Lower leg skin (tissue), 4 donors: Measurements from ENCODE around the gene POLR1C. TPM values are rescaled to one million over a fixed set of nuclear protein-coding genes. Genes with fewer than 3 reads are reported as not detected.
"Not testable (repeated sequence)": the region's sequence is repeated elsewhere in the genome, so short reads cannot be mapped to it uniquely, and the experiment has no call there.

Experiments used
- DNase-seq, 2 donors: peaks; one replicate each; pipeline ENCODE4 v3.0.0-alpha.2; 2019; ENCODE audit warnings: low spot score in 2 of 2
- H3K4me3 ChIP-seq: fragments of 200-600 bp; sonication (generic); 2 replicates; pipeline ENCODE4 v1.5.1; 2017; ENCODE audit warnings: mild to moderate bottlenecking, low read depth; ENCODE audit not compliant: poor library complexity, severe bottlenecking
- CTCF ChIP-seq, 3 donors: fragments of 450-650 bp; IDR thresholded peaks; one replicate each; pipeline ENCODE4 v1.5.1; 2016; ENCODE audit warnings: antibody characterized with exemption in 3 of 3, mild to moderate bottlenecking in 3 of 3, moderate library complexity in 2 of 3
- POLR2A ChIP-seq, 2 donors: fragments of 450-650 bp; IDR thresholded peaks; one replicate each; pipeline ENCODE4 v1.6.1; 2016 to 2017; ENCODE audit warnings: antibody characterized with exemption in 2 of 2, mild to moderate bottlenecking in 1 of 2, moderate library complexity in 1 of 2
- WGBS, 2 donors: methylation state at CpG; one replicate each; pipeline ENCODE4 v1.1.5; 2018; 5-methylcytosine and 5-hydroxymethylcytosine counted together
- intact Hi-C: fragments of 100-400 bp; cut with DNase I; formaldehyde crosslinking; loops from one replicate; pipeline ENCODE4 v1.15.0; 2023; ENCODE audit warnings: low total_unique reads
- total RNA-seq, 4 donors: library from RNA; depleted of rRNA; stranded (reverse); fragments of >200 nt; gene quantifications; one replicate each; pipeline ENCODE4 v1.1.0, GENCODE V29; 2016

Gene POLR1C
- total RNA-seq, 4 donors from 2014 or later = 29.7 to 38.0 (median 32.4) TPM

- TF ChIP-seq POLR2A (IDR thresholded peaks at IDR 0.05) (no peak), CTCF (IDR thresholded peaks at IDR 0.05) (no peak)
- intact Hi-C loops = no loop called here
- no peak for DNase-seq
- 86 to 88% methylated on average over 3 of the region's 3 CpGs for WGBS, 2 donors
- H3K4me3 ChIP-seq = no peak overlapping the region
Observed at GRCh38 chr6:43547222-43547621, 30.3 kb downstream of the POLR1C start.

GRCh38 chr6:43557620-43558019, 40.7 kb downstream of the POLR1C start:
- WGBS, 2 donors = 96 to 99% methylated on average over 7 of the region's 7 CpGs
- intact Hi-C loops, DNase-seq, H3K4me3 ChIP-seq: not testable (repeated sequence)

GRCh38 chr6:43559328-43559727, 42.4 kb downstream of the POLR1C start:
- H3K4me3 ChIP-seq = no peak overlapping the region
- intact Hi-C loops = no loop called here
- TF ChIP-seq CTCF (IDR thresholded peaks at IDR 0.05) = no peak
- TF ChIP-seq POLR2A (IDR thresholded peaks at IDR 0.05) = no peak
- DNase-seq = no peak

GRCh38 chr6:43570876-43571441, 54.1 kb downstream of the POLR1C start:
- WGBS, 2 donors = 71 to 88% methylated on average over 5 of the region's 5 CpGs
- H3K4me3 ChIP-seq = no peak overlapping the region
- no peak for DNase-seq
- TF ChIP-seq POLR2A (IDR thresholded peaks at IDR 0.05) = no peak
- intact Hi-C loops = no loop called here

Other genes starting within 250 kb of the POLR1C start
- gene SLC22A7, start 218.8 kb upstream of the POLR1C start, total RNA-seq = not detected
- 1 to 10 TPM in 1 of 4 donors, under 1 TPM in 1, not detected in 2; 0.30 to 4.5 TPM for gene CRIP3, start 208.3 kb upstream of the POLR1C start, total RNA-seq
- gene ZNF318, start 147.4 kb upstream of the POLR1C start, total RNA-seq = 10 to 100 TPM in 3 of 4 donors, 1 to 10 TPM in 1; 9.6 to 22.9 (median 18.1) TPM
- 10 to 100 TPM in 3 of 4 donors, 1 to 10 TPM in 1; 9.4 to 17.9 (median 15.9) TPM for gene ABCC10, start 89.5 kb upstream of the POLR1C start, total RNA-seq
- gene DLK2, start 61.5 kb upstream of the POLR1C start, total RNA-seq = 10 to 100 TPM; 29.3 to 55.0 (median 39.4) TPM
- gene TJAP1, start 39.5 kb upstream of the POLR1C start, total RNA-seq = 10 to 100 TPM; 15.9 to 30.4 (median 23.8) TPM
- gene LRRC73, start 6.7 kb upstream of the POLR1C start, total RNA-seq = under 1 TPM in 3 of 4 donors, not detected in 1; 0.36 to 0.53 (median 0.44) TPM
- gene YIPF3, start 163 bp upstream of the POLR1C start, total RNA-seq = 100 to 1,000 TPM in 1 of 4 donors, 10 to 100 TPM in 3; 82.6 to 119 (median 89.0) TPM
- 10 to 100 TPM; 24.0 to 30.4 (median 27.3) TPM for gene XPO5, start 58.9 kb downstream of the POLR1C start, total RNA-seq
- gene POLH, start 59.1 kb downstream of the POLR1C start, total RNA-seq = 10 to 100 TPM; 13.0 to 28.2 (median 15.7) TPM
- 10 to 100 TPM; 31.1 to 39.9 (median 36.0) TPM for gene GTPBP2, start 112.2 kb downstream of the POLR1C start, total RNA-seq
- gene MAD2L1BP, start 118.8 kb downstream of the POLR1C start, total RNA-seq = 10 to 100 TPM; 20.8 to 31.1 (median 27.7) TPM
- gene RSPH9, start 127.9 kb downstream of the POLR1C start, total RNA-seq = under 1 TPM in 2 of 4 donors, not detected in 2; 0.17 to 0.42 TPM
- 10 to 100 TPM; 42.5 to 56.2 (median 50.9) TPM for gene MRPS18A, start 170.7 kb downstream of the POLR1C start, total RNA-seq